ENCODE data around the gene PRR12. TPM values are rescaled to one million over a fixed set of nuclear protein-coding genes. Genes with fewer than 3 reads are reported as not detected.
A peak's percentile ranks its signal among the peaks of the same experiment; 100 is the strongest.

PRR12 gene
- total RNA-seq, 1 experiment from 2014 or later: 8.7 TPM

DNA sequence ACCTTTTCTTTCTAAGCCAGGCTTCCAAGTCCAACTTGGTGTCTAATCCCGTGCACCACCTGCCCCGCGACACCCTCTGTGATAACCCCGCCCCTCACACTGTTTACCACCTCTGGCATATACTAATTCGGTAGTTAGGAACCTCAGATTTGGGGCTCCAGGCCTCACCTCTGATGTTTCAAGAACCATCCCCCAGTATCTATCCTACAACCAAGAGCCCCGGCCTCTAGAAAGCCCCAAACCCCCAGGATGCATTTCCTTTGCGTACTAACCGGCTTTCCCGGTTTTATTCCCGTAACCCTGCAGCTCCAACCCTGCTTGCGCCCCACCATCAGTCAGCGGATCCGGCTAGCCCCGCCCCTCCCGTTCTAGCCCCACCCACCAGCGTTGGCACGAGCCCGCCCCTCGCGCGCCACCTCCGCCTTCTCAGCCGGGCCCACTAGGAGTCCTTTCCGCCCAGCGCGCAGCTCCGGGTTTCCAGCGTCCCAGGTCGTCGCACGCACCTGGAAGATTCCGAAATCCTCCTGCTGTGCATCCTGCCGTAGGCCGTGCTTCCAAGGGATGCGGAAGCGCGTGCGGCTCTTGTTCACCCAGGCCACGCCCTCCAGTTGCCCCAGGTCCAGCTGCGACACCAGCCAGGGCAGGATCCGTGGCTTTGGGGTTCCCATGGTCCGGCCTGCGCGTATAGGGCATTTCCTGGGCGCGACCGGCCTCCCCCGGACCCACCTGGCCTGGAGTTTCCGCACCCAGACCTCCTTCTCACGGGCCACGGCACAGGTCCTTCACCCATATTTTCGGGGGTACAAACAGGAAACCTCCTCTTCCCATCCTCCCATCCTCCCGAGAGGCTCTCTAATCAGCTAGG, 73.4 kb downstream of the PRR12 start:
- peaks cover 51% of the 10 kb centered on the region for H3K79me2 ChIP-seq (ENCODE audit: low read length)
- peak overlapping the region; percentile 91 for H3K4me2 ChIP-seq (ENCODE audit: low read depth, low read length, poor library complexity, severe bottlenecking)

DNA sequence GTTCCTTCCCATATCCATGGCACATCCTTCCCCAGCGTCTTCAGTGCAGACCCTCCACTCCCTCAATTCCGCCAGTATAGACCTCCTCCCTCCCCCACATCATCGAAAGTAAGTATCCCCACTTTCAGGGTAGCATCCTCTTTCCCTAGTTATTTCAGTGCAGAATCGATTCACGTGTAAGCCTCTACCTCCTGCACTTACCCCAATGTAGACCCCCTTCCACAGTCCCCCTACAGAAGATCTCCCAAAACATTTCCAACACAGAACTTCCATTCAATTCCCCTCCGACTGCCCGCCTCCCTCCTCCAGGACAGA, 74.0 kb downstream of the PRR12 start:
- Histone ChIP-seq H3K4me3 (ENCODE audit: low read length) (peak overlapping the region; percentile 75), H2AFZ (ENCODE audit: low read length) (no peak overlapping the region), H3K9ac (ENCODE audit: low read length) (peak overlapping the region; percentile 85), H3K79me2 (ENCODE audit: low read length) (peaks cover 51% of the 10 kb centered on the region), H3K4me2 (ENCODE audit: low read depth, low read length, poor library complexity, severe bottlenecking) (peak overlapping the region; percentile 91), H3K27me3 (ENCODE audit: low read length) (no peaks in the 10 kb centered on the region), H4K20me1 (ENCODE audit: insufficient read depth, low read depth, low read length) (peaks cover 11% of the 10 kb centered on the region; the same call in 1 of the 2 replicates), H3K4me1 (ENCODE audit: low read length) (peaks cover 25% of the 10 kb centered on the region), H3K27ac (ENCODE audit: low read length) (peak overlapping the region; percentile 87), H3K9me2 (replicated peaks; ENCODE audit: insufficient read depth, low read length) (no peaks in the 10 kb centered on the region), H3K36me3 (ENCODE audit: insufficient read depth, low read length) (peaks cover 17% of the 10 kb centered on the region; the same call in 1 of the 2 replicates), H3K9me3 (ENCODE audit: low read length) (no peaks in the 10 kb centered on the region)
- no peak for DNase-seq

More for the DNA sequence above, 73.4 kb downstream of the PRR12 start:
- peak overlapping the region; percentile 87 for H3K27ac ChIP-seq (ENCODE audit: low read length)
- no peak overlapping the region for H2AFZ ChIP-seq (ENCODE audit: low read length)
- peaks cover 25% of the 10 kb centered on the region for H3K4me1 ChIP-seq (ENCODE audit: low read length)
- H3K9me3 ChIP-seq (ENCODE audit: low read length): no peaks in the 10 kb centered on the region
- peaks cover 15% of the 10 kb centered on the region for H4K20me1 ChIP-seq (ENCODE audit: insufficient read depth, low read depth, low read length)
- peaks cover 22% of the 10 kb centered on the region; the same call in 1 of the 2 replicates for H3K36me3 ChIP-seq (ENCODE audit: insufficient read depth, low read length)
- H3K4me3 ChIP-seq (ENCODE audit: low read length): peak overlapping the region; percentile 75
- H3K9me2 ChIP-seq (replicated peaks; ENCODE audit: insufficient read depth, low read length): no peaks in the 10 kb centered on the region
- H3K27me3 ChIP-seq (ENCODE audit: low read length): no peaks in the 10 kb centered on the region
- H3K9ac ChIP-seq (ENCODE audit: low read length): peak overlapping the region; percentile 85
- peak; percentile 95 for DNase-seq

DNA sequence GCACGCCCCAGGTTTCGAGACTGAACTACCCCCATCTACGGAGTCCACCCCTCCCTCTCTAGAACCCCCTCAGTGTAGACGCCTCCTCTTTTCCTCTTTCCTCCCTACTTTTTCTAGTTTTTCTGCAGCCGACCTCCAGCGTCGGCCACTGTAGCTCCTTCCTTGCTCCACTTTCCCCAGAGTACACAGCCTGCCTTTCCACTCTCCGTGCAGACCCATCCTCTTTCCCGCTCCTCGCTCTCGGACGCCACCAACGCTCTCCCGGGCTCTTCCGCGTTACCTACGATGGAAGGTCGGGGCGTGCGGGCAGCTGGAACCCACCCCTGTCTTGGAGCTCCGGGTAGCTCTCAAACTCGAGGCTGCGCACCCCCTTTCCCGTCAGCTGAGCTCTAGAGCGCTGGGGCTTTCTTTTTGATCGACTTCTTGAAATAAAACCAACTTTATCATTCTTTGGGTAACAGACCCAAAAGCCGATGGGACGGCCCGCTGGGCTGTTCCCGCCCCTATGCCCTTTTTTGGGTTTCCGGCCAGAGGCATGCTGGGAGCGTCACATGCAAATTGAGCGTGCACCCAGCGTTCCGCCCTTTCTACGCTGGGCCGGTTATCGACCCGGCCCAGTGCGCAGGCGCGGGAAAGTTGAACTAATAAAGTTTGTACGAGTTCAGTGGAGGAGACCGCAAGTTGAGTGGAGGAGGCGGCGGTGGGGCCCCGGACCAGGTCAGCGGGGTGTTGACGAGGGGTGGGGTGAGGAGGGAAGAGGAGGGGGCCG, 74.6 kb downstream of the PRR12 start, which contains the start of the genes BCL2L12 and IRF3:
BCL2L12 (plus strand) TSS at position 583 of the 769 bp plus-strand sequence. CDS start 760 bp downstream, outside the sequence.
IRF3 (minus strand) TSS at position 507 of the 769 bp plus-strand sequence. CDS start 1,019 bp downstream, outside the sequence.
- Histone ChIP-seq H3K9me3 (ENCODE audit: low read length) (no peaks in the 10 kb centered on the region), H3K4me2 (ENCODE audit: low read depth, low read length, poor library complexity, severe bottlenecking) (peak within 1 kb of the TSS; percentile 91), H4K20me1 (ENCODE audit: insufficient read depth, low read depth, low read length) (peaks cover 6% of the 10 kb centered on the region; the same call in 1 of the 2 replicates), H3K79me2 (ENCODE audit: low read length) (peaks cover 51% of the 10 kb centered on the region), H3K4me1 (ENCODE audit: low read length) (peaks cover 25% of the 10 kb centered on the region), H3K27ac (ENCODE audit: low read length) (peak within 1 kb of the TSS; percentile 87), H3K9me2 (replicated peaks; ENCODE audit: insufficient read depth, low read length) (no peaks in the 10 kb centered on the region), H2AFZ (ENCODE audit: low read length) (peak within 1 kb of the TSS; percentile 3; the same call in 1 of the 2 replicates), H3K4me3 (ENCODE audit: low read length) (peak within 1 kb of the TSS; percentile 75), H3K36me3 (ENCODE audit: insufficient read depth, low read length) (peaks cover 15% of the 10 kb centered on the region; the same call in 1 of the 2 replicates), H3K9ac (ENCODE audit: low read length) (peak within 1 kb of the TSS; percentile 85), H3K27me3 (ENCODE audit: low read length) (no peaks in the 10 kb centered on the region)
- DNase-seq: peak; percentile 100

DNA sequence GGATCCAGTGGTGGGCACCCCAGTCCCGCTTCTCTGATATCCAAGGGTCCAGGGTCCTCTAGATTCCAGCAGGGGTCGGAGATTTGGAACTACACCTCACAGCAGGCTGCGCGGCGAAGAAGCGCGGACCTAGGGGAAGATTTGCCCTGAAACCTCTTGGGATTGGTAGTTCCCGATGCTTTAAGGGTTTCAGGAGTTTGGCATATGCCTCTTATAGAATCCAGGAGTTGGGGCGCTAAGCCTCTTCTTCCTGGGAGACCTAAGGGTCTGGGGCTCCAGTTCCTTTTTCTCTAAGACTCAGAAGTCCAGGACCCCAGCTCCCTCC, 75.1 kb downstream of the PRR12 start:
- Histone ChIP-seq H3K27me3 (ENCODE audit: low read length) (no peaks in the 10 kb centered on the region), H4K20me1 (ENCODE audit: insufficient read depth, low read depth, low read length) (peaks cover 5% of the 10 kb centered on the region; the same call in 1 of the 2 replicates), H2AFZ (ENCODE audit: low read length) (no peak overlapping the region), H3K9me3 (ENCODE audit: low read length) (no peaks in the 10 kb centered on the region), H3K79me2 (ENCODE audit: low read length) (peaks cover 51% of the 10 kb centered on the region), H3K9me2 (replicated peaks; ENCODE audit: insufficient read depth, low read length) (no peaks in the 10 kb centered on the region), H3K4me2 (ENCODE audit: low read depth, low read length, poor library complexity, severe bottlenecking) (peak overlapping the region; percentile 91), H3K9ac (ENCODE audit: low read length) (peak overlapping the region; percentile 85), H3K4me1 (ENCODE audit: low read length) (peaks cover 25% of the 10 kb centered on the region), H3K36me3 (ENCODE audit: insufficient read depth, low read length) (peaks cover 15% of the 10 kb centered on the region; the same call in 1 of the 2 replicates), H3K4me3 (ENCODE audit: low read length) (peak overlapping the region; percentile 75), H3K27ac (ENCODE audit: low read length) (peak overlapping the region; percentile 87)
- no peak for DNase-seq

DNA sequence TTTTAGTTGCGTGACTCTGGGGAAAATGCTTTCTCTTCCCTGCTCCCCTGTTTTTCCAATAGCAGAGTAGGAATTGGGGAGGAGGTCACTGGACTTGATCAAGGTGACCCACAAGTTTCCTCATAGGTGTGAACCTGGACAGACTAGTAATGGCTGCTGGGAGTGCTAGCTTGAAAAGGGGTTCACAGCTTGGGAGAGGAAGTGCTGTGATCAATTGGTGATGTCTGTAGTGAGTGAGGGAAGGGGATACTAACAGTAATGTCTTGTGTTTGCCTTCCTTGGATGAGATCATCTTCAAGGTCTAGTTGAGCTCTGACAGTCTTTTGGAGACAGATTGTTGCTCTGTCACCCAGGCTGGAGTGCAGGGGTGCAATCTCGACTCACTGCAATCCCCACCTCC, 76.5 kb downstream of the PRR12 start:
- no peaks in the 10 kb centered on the region for H3K27me3 ChIP-seq (ENCODE audit: low read length)
- H2AFZ ChIP-seq (ENCODE audit: low read length): no peak overlapping the region
- peaks cover 8% of the 10 kb centered on the region; the same call in 1 of the 2 replicates for H3K36me3 ChIP-seq (ENCODE audit: insufficient read depth, low read length)
- peak overlapping the region; percentile 85 for H3K9ac ChIP-seq (ENCODE audit: low read length)
- H3K27ac ChIP-seq (ENCODE audit: low read length): no peak overlapping the region
- H4K20me1 ChIP-seq (ENCODE audit: insufficient read depth, low read depth, low read length): peaks cover 5% of the 10 kb centered on the region; the same call in 1 of the 2 replicates
- H3K4me2 ChIP-seq (ENCODE audit: low read depth, low read length, poor library complexity, severe bottlenecking): peak overlapping the region; percentile 91
- no peaks in the 10 kb centered on the region for H3K9me2 ChIP-seq (replicated peaks; ENCODE audit: insufficient read depth, low read length)
- H3K79me2 ChIP-seq (ENCODE audit: low read length): peaks cover 49% of the 10 kb centered on the region
- peaks cover 35% of the 10 kb centered on the region for H3K4me1 ChIP-seq (ENCODE audit: low read length)
- no peak for DNase-seq
- H3K9me3 ChIP-seq (ENCODE audit: low read length): no peaks in the 10 kb centered on the region
- peak overlapping the region; percentile 75 for H3K4me3 ChIP-seq (ENCODE audit: low read length)

DNA sequence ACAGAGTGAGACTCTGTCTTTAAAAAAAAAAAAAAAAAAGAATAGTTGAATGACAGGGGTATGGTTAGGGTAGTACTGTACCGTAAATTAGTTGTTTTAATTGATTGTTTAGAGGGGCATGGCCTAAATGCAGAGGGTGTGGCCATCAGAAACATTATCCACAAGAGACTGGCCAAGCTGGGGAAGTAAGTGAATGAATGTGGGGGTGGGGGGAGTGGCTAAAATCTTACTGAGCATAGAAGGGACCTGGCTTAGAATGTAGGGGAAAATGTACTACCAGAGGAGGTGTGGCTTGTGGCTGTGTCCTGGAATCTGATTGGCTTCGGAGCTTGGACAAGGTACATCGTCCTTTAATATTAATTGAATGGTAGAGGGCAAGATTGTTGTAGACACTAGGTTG, 78.5 kb downstream of the PRR12 start:
- H3K4me3 ChIP-seq (ENCODE audit: low read length): no peak overlapping the region
- H2AFZ ChIP-seq (ENCODE audit: low read length): no peak overlapping the region
- no peaks in the 10 kb centered on the region for H3K9me2 ChIP-seq (replicated peaks; ENCODE audit: insufficient read depth, low read length)
- H3K27ac ChIP-seq (ENCODE audit: low read length): no peak overlapping the region
- H3K27me3 ChIP-seq (ENCODE audit: low read length): no peaks in the 10 kb centered on the region
- no peak for DNase-seq
- H3K9ac ChIP-seq (ENCODE audit: low read length): no peak overlapping the region
- peaks cover 29% of the 10 kb centered on the region for H3K79me2 ChIP-seq (ENCODE audit: low read length)
- no peaks in the 10 kb centered on the region for H3K9me3 ChIP-seq (ENCODE audit: low read length)
- H3K4me2 ChIP-seq (ENCODE audit: low read depth, low read length, poor library complexity, severe bottlenecking): no peak overlapping the region
- H4K20me1 ChIP-seq (ENCODE audit: insufficient read depth, low read depth, low read length): no peaks in the 10 kb centered on the region; the same call in 1 of the 2 replicates
- peaks cover 43% of the 10 kb centered on the region for H3K4me1 ChIP-seq (ENCODE audit: low read length)
- H3K36me3 ChIP-seq (ENCODE audit: insufficient read depth, low read length): no peaks in the 10 kb centered on the region; the same call in 1 of the 2 replicates

DNA sequence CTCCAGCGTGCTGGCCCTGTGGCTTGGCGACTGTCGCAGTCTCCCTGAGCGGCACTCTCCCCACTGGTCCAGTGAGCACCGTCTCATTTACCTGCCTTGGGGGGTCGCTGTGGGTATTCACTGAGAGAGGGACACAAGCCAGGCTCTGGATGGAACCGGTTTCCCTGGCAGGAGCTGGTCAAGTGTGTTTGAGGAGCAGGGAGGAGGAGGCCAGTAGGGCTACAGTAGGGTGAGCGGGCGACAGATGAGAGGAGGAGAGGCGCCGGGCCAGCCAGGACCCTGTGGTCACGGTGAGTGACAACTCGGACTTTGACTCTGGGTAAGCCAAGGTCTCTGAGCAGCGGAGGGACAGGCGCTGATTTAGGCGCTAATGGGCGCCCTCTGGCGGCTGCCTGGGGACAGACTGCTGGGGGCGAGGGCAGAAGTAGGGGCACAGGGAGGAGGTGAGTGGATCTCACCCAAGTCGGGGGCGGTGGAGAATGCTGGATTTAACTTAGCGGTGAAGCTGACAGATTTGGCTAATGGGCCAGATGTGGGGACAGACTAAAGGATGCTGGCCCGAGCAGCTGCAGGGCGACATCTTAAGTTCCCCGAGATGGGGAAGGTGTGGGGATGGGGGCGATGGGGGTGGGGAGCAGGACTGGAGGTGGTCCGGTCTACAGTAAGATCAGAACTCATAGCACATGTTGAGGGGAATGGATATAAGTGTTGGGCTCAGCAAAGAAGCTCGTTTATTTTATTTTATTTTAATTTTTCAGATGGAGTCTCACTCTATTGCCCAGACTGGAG, 81.3 kb downstream of the PRR12 start:
- peak overlapping the region; percentile 64 for H3K27ac ChIP-seq (ENCODE audit: low read length)
- DNase-seq: peak; percentile 95
- no peaks in the 10 kb centered on the region for H3K27me3 ChIP-seq (ENCODE audit: low read length)
- no peaks in the 10 kb centered on the region for H4K20me1 ChIP-seq (ENCODE audit: insufficient read depth, low read depth, low read length)
- H2AFZ ChIP-seq (ENCODE audit: low read length): peak overlapping the region; percentile 74; the same call in 1 of the 2 replicates
- peaks cover 44% of the 10 kb centered on the region for H3K4me1 ChIP-seq (ENCODE audit: low read length)
- H3K9me2 ChIP-seq (replicated peaks; ENCODE audit: insufficient read depth, low read length): no peaks in the 10 kb centered on the region
- no peaks in the 10 kb centered on the region for H3K9me3 ChIP-seq (ENCODE audit: low read length)
- no peaks in the 10 kb centered on the region; the same call in 1 of the 2 replicates for H3K36me3 ChIP-seq (ENCODE audit: insufficient read depth, low read length)
- peak overlapping the region; percentile 66 for H3K4me2 ChIP-seq (ENCODE audit: low read depth, low read length, poor library complexity, severe bottlenecking)
- peaks cover 8% of the 10 kb centered on the region for H3K79me2 ChIP-seq (ENCODE audit: low read length)
- H3K4me3 ChIP-seq (ENCODE audit: low read length): peak overlapping the region; percentile 46; the same call in 1 of the 2 replicates
- peak overlapping the region; percentile 63 for H3K9ac ChIP-seq (ENCODE audit: low read length)

Data from Karpas-422 (cell line).